ENCODE data around the gene PLA2G2D. TPM values are rescaled to one million over a fixed set of nuclear protein-coding genes. Genes with fewer than 3 reads are reported as not detected.
A peak's percentile ranks its signal among the peaks of the same experiment; 100 is the strongest.

Gene PLA2G2D
- total RNA-seq, 1 donor from 2014 or later, result not detected

DNA sequence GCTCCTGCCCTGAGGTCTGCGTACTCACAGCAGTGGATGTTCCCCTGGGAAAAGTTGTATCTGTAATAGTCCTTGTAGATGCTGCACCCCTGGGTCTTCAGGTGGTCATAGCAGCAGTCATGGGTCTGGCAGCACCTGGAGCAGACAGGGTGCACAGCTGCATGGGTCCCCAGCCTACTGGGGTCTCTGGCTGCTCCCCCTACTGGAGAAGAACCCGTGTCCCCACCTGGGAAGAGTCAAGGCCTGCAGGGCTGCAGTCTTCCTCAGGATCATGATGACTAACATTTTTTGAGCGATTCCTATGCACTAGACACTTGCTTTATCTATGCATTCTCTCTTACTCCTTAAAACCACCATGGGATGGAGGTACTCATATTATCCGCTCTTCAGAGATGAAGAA is 3.9 kb downstream of the PLA2G2D start:
- DNase-seq (ENCODE audit: low read depth, low spot score), result no peak

DNA sequence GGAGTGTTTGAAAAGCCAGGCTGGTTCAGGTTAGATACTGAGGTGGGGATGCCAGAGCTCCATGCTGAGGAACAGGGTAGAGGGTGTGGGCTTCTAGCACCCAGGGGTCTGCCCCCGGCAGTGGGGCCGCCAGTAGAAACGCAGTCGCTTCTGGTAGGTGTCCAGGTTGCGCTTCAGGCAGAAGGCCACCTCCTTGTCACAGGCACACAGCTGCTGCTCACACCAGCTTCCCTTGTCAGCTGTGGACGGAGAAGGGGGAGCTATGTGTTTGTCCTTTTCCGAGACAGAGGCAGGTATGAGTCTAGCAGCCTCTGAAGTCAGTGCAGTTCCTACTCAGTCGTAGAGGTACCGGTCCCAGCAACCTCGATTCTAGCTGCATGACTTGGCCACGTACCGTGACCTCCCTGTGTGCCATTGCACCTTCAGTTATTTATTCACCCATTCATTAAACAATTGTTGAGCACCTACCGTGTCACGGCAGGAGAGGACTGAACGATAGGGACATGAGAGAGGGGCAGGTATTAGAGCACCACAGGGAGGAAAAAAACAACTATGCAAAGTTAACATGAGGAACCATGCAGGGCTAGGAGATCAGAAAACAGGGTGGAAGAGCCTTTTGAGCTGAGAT is 5.2 kb downstream of the PLA2G2D start:
- DNase-seq (ENCODE audit: low read depth, low spot score), result no peak

DNA sequence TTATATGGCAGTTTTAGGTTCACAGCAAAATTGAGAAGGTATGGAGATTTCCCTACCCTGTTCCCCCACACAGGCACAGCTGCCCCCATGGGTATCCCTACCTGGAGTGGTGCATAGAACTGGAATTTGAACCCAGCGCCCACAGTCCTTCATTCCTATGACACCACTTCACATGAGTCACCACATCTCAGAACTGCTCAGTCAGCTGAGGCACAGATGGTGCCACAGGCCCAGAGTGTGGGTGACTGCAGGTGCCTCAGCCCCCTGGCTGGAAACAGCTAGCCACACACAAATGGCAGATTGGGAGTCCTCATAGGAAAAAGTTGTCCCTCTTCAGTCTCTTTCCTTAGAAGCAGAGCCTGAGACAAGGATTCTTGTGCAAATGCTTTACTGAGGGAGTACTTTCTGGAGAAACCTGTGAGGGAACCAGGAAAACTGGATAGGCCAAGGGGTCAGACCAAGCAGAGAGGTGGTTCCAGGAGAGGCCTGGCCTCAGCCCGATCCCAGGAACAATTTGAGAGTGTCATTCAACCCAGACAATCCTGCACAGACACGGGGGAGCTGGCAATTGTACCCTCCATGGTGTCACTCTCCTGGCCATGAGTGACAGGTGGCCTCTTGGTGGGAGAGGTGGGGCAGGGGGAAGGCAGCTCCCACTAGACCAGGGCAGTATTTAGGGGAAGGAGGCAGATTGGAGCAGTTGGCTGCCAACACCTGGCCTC is 6.9 kb downstream of the PLA2G2D start:
- DNase-seq (ENCODE audit: low read depth, low spot score), result no peak

DNA sequence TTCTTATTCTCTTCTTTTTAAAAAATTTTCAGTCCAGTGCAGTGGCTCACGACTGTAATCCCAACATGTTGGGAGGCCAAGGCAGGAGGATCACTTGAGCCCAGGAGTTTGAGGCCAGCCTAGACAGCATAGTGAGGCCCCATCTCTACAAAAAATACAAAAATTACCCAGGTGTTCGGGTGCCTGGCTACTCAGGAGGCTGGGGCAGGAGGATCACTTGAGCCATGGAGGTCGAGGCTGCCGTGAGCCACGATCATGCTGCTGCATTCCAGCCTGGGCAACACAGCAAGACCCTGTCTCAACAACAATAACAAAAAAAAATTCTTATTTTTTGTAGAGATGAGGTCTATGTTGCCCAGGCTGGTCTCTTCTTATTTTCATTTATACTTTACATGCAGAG is 7.9 kb downstream of the PLA2G2D start:
- DNase-seq (ENCODE audit: low read depth, low spot score), result no peak

DNA sequence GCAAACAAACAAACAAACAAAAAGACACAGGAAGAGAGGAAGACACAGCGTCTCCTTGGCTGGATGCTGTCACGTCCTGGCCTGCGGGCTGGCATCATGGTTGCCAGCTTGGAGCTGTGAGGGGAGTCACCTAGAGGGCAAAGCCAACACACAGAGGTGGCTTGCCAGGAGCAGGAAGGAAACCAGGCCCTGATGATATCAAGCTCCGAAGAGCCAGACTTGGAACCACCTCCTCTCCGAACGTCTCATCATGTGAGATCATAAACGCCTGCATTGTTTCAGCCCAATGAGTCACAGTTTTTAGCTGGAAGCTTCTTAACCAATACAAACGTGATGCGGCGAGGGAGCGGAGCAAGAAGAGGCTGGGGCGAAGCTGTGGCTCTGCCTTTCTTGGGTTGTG is 8.7 kb downstream of the PLA2G2D start:
- peak; percentile 89 for DNase-seq (ENCODE audit: low read depth, low spot score)

DNA sequence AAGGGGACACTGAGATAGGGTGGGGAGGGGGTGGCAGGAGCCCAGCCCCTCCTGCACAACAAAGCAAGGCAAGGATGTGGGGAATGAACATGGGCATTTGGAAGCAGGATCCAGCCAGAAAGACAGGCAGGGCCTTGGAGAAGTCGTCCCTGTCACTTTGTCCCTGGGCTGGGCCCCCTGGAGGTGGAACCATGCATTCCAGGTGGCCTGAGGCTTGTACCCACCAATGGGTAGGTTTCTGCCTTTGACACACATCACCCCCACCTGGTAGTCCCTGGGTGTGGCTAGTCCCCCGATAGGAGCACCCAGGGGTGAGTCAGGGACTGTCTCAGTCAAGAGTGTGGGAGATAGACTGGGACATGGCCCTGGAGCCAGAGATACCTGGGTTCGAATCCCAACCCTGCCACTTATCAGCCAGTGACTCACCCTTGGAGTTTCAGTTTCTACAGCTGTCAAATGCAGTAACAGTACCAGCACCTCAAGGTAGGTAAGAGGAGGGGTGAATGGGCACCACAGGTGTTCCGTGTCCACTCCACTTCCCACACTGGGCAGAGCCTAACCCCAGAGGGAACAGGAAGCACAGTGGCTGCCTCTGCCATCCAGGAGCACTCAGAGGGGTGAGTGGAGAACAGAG is 10.0 kb downstream of the PLA2G2D start:
- no peak for DNase-seq (ENCODE audit: low read depth, low spot score)

DNA sequence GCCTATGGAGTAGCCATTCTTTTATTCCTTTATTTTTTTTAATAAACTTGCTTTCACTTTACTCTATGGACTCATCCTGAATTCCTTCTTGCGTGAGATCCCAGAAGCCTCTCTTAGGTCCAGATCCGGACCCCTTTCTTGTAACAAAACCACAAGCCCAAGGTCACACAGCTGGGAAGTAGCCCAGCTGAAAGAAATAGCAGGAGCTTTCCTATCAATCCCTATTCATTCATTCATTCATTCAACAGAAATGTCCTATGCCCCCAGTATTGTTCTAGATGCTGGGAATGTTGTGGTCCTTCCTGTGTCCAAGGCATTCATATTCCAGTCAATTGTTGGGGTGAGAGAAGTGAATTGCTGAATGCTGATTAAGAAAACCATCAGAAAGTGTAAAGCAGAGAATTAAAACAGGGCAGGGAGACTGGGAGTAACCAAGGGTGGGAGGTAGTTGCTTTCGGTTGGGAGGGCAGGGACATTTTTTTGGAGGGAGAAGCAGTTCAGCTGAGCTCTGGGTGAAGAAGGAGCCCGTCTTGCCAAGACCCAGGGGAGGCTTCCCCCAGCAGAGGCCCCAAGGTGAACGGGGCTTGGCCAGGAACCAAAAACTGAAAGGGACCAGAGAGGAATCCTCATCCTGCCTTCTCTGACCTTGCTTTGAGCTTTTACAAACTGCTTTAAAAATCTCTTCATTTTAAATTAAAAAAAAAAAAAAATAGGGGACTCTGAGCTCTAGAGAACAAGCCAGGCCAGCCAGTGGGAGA is 10.8 kb downstream of the PLA2G2D start:
- no peak for DNase-seq (ENCODE audit: low read depth, low spot score)

DNA sequence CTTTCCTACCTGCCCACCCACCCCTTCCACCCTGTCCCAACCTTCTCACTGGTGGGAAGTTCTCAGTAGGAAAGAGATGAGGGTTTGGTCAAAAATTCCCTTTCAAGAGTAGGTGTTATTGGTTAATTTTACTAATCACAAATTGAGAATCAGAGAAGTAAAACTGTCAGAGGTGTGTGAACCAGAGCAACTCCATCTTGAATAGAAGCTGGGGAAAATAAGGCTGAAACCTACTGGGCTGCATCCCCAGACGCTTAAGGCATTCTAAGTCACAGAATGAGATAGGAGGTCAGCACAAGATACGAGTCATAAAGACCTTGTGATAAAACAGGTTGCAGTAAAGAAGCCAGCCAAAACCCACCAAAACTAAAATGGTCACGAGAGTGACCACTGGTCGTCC is 11.5 kb downstream of the PLA2G2D start:
- DNase-seq (ENCODE audit: low read depth, low spot score), result no peak

DNA sequence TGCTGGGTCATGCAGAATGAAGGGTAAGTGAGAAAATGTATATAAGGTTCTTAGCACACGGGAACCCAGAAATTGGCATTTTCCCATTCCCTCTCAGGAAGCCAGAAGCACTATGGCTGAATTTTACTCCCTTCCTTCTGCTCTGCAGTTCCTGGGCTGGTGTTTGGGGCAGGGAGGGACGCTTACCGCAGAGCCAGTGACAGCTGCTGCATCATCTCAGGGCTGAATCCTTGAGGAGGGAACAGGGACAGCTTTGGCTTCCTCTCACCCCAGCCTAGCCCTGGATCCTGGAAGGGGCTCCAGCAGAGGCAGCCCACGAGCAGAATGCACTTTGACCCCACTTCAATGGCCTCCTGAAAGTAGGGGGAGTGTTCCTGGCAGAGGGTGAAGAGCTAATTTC is 12.0 kb downstream of the PLA2G2D start:
- no peak for DNase-seq (ENCODE audit: low read depth, low spot score)

DNA sequence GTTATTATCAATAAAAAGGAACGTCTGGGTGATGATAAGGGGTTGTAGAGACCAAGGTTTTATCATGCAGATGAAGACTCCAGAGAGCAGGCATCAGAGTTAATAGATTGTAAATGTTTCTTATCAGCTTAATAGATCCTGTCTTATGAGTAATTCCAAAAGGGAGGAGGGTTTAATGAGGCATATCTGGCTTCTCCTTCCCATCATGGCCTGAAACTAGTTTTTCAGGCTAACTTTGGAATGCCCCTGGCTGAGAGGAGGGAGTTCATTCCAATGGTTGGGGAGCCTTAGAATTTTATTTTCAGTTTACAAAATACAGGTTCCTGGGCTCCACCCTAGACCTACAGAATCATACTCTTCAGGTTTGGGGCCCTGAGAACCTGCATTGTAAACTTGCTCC is 13.5 kb downstream of the PLA2G2D start:
- no peak for DNase-seq (ENCODE audit: low read depth, low spot score)

DNA sequence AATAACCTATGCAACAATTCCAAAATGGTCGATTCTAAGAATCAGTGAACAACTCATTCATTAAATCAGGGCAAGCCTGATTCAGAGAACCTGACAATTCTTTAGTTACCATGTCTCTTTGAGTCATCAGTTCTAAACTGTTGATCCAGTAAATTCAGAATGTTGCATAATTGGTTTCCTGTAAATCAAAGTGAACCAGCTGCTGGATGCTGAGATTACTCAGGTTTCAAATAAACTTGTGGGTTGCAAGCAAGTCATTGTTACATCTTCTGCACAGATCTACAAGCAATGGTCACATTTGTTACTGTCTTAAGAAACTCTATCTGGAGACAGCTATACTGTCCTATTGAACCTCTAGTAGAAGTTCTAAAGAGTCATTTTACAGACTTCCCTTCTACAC is 16.5 kb downstream of the PLA2G2D start:
- DNase-seq (ENCODE audit: low read depth, low spot score), result no peak

DNA sequence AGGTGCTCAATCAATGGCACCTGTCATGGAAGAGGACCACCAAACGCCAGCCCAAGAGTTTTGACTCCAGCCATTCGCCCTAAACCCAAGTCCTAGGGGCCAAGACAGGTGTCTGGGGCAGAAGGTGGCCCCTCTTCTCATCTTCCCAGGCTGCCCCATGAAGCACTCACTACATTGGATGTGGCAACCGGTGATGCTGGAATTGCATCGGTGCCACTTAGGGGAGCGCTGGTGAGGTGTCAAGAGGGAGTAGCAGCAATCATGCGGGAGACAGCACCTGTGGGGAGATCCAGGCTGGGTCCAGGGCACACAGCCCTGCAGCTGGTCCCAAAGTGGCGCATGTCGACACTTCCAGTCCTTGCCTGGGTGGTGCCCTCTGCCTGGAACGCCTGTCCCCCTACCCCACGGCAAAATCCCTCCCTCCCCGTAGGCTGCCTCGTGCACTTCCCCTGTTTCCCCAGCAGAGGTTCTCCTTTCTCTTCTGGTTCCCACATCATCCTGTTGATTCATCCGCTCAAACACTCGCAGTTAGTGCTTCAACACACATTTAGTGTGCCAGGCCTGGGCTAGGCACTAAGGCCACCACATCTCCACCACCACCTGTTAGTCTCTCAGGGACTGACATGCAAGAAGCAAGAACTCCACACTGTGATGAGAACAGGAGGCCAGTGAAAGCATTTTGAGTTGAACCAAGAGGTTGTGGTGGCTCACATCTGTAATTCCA is 18.5 kb downstream of the PLA2G2D start:
- no peak for DNase-seq (ENCODE audit: low read depth, low spot score)

DNA sequence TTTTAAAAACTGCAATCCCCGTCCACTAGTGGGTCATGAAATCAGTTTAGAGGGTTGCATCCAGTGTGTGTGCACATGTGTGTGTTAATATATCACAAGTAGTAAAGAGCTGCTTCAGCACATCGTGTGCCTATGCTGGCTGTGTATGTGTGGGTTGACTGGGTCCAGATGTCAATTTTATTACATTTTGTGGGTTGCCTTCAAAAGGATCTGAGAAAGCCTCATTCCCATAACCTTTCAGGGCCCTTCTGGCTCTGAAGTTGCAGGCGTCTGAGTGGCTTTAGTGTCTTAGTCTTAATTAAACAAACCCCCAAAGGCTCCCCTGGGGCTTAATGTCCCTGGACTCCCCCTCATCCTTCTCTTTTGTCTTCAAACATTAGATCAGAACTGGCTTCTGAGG is 19.8 kb downstream of the PLA2G2D start:
- no peak for DNase-seq (ENCODE audit: low read depth, low spot score)

DNA sequence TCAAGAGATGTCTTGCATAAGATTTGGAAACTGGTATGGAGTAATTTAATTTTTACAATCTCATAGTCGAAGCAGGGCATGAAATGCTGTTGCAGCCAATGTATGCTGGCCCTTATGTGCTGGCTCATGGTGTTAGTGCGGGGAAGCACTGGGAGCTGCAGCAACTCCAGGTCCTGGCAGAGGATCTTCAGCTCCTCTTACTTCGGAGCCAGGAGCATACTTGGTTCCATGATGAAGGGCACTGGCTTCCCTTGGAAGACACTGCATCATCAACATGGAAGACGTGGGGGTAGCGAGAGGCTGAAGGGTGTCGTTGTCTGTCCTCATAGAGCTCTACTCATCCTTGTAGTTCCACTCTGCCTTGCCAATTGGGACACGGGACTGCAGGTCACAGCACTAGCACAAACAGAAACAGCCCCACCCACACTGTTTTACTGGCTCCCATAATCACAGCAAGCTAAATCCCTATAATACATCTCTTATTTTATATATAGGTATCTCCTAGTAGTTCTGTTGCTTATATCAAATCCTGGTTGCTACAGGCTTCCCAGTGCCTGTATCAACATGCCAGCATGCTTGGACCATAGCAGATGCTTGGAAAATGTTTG is 22.4 kb downstream of the PLA2G2D start:
- DNase-seq (ENCODE audit: low read depth, low spot score), result no peak

DNA sequence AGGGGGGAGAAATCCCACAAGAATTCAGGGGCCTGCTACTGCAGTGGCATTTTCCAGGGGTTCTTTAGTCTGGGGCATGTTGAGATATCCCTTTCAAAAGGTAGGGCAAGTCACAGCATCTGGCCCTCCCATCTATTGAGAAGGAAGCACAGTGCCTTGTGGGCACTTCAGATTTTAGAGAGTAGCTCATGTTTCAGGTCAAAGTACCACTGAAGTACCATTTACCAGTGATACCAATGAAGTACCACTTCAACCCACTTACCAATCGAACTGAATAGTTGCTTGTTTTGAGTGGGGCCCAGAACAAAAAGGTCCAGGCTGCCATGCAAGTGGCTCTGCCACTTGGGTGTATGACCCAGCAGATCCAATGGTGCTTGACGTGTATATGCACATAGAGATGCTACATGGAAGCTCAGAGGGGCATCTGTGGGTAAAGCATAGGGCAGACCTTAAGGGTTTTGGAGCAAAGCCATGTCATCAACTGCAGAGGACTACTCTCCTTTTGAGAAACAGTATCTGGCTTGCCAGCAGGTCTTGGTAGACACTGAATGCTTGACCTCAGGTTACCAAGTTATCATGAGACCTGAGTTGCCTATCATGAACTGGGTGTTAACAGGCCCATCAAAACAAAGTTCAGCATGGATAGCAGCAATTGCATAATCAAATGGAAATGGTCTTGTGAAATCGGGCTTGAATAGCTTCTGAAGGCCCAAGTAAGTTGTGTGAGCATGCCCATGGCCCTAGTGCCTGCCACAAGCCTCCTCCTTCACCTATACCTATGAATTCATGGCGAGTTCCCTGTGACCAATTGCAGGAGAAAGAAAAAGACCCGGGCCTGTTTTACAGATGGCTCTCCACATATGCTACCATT is 23.5 kb downstream of the PLA2G2D start:
- DNase-seq (ENCODE audit: low read depth, low spot score), result no peak

DNA sequence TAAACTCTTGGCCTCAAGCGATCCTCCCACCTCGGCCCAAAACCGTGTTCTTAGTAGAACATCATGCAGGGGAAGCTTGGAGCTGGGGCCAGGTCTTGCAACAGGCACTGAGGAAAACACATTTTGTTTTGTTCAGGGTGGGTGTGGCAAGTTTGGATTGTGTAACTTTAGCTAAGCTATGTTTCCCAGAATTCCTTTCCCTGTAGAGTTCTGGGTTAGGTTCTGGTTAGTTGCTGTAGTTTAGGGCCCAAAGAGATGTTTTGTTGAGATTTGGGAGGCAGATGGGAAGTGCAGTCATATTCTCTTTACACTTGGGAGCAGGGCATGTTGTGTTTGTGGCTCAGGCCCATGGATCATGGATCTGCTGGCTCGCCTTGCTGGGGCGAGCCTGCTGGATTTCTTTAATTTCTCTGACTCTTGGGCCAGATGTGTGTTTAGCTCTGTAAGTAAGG is 25.4 kb downstream of the PLA2G2D start:
- DNase-seq (ENCODE audit: low read depth, low spot score), result no peak

DNA sequence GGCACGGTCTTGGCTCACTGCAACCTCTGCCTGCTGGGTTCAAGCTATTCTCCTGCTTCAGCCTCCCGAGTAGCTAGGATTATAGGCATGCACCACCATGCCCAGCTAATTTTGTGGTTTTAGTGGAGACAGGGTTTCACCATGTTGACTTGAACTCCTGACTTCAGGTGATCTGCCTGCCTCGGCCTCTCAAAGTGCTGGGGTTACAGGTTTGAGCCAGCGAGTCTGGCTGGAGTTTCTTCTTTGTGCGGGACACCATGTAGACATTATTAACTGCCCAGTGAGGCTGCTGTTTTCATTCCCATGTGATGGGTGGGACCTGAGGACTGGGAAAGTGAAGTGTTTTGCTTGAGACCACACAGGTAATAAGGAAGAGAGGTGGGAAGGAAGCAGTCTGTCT is 26.0 kb downstream of the PLA2G2D start:
- no peak for DNase-seq (ENCODE audit: low read depth, low spot score)

DNA sequence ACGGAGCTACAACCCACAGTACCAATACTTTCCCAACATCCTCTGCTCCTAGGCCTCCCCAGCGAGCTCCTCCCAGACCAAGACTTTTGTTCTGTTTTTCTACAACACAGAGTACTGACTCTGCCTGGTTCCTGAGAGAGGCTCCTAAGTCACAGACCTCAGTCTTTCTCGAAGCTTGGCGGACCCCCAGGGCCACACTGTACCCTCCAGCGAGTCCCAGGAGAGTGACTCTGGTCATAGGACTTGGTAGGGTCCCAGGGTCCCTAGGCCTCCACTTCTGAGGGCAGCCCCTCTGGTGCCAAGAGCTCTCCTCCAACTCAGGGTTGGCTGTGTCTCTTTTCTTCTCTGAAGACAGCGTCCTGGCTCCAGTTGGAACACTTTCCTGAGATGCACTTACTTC is 28.7 kb downstream of the PLA2G2D start:
- DNase-seq (ENCODE audit: low read depth, low spot score), result no peak

DNA sequence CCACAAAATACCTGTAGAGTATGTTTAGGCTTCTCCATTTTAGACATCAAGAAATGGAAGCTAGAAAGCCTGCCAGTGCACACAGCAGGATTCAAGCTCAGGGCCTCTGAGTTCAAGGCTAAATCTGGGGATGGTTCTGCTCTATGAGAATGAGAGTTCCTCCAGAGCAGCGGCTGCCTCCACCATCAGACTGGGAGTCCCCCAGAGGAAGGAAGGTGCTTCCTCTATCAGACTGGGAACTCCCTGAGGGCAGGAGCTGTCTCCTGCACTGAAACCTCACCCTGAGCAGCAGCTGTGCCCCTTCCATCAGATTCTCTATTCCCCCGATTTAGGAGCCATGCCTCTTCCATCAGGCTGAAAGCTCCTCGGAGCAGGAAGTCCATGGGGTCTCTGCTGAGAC is 29.2 kb downstream of the PLA2G2D start:
- no peak for DNase-seq (ENCODE audit: low read depth, low spot score)
